Renal cortex interstitium (tissue), 11 donors: ENCODE measurements around the gene SRRM2. TPM values are rescaled to one million over a fixed set of nuclear protein-coding genes. Genes with fewer than 3 reads are reported as not detected.
"Not testable (repeated sequence)": the region's sequence is repeated elsewhere in the genome, so short reads cannot be mapped to it uniquely, and the experiment has no call there.

Source experiments
- DNase-seq, 11 donors: peaks; one replicate each; pipeline ENCODE4 v3.0.0-alpha.2; 2013; ENCODE audit warnings: low read depth in 9 of 11, low spot score in 4 of 11; ENCODE audit errors: extremely low read depth in 1 of 11
- polyA plus RNA-seq, 3 donors: library from polyadenylated mRNA; unstranded; fragments of 120-200 nt; gene quantifications; one replicate each; pipeline ENCODE4 v1.2.1, GENCODE V29; 2013; ENCODE audit not compliant: insufficient read length in 3 of 3

The SRRM2 gene
- polyA plus RNA-seq, 3 donors: 619 to 902 (median 689) TPM

GRCh38 chr16:2721634-2722173 lies 30.7 kb upstream of the SRRM2 start:
- not testable (repeated sequence) for DNase-seq

GRCh38 chr16:2724088-2724676 lies 28.3 kb upstream of the SRRM2 start:
- DNase-seq: no peak

GRCh38 chr16:2724816-2725348 lies 27.6 kb upstream of the SRRM2 start:
- DNase-seq: no peak

- DNase-seq: no peak
Measured at GRCh38 chr16:2726923-2727322, 25.5 kb upstream of the SRRM2 start.

- DNase-seq: no peak
Measured at GRCh38 chr16:2728034-2728433, 24.4 kb upstream of the SRRM2 start.

- DNase-seq: no peak
Measured at GRCh38 chr16:2734844-2735515, 17.5 kb upstream of the SRRM2 start.

- no peak for DNase-seq
Measured at GRCh38 chr16:2736476-2737237, 15.8 kb upstream of the SRRM2 start.

GRCh38 chr16:2737238-2737605 lies 15.2 kb upstream of the SRRM2 start:
- DNase-seq: no peak

GRCh38 chr16:2737895-2738418 lies 14.5 kb upstream of the SRRM2 start:
- DNase-seq: no peak

- no peak for DNase-seq
Measured at GRCh38 chr16:2738615-2739014, 13.8 kb upstream of the SRRM2 start.

- no peak for DNase-seq
Measured at GRCh38 chr16:2739625-2740430, 12.6 kb upstream of the SRRM2 start.

GRCh38 chr16:2740476-2740875 lies 12.0 kb upstream of the SRRM2 start:
- no peak for DNase-seq

- no peak for DNase-seq
Measured at GRCh38 chr16:2741168-2741567, 11.3 kb upstream of the SRRM2 start.

GRCh38 chr16:2742323-2743006 lies 10.0 kb upstream of the SRRM2 start:
- no peak for DNase-seq

- DNase-seq: no peak
Measured at GRCh38 chr16:2743007-2743810, 9.2 kb upstream of the SRRM2 start.

GRCh38 chr16:2744711-2745110 lies 7.7 kb upstream of the SRRM2 start:
- DNase-seq: no peak

GRCh38 chr16:2745116-2745890 lies 7.1 kb upstream of the SRRM2 start:
- DNase-seq: no peak
